GM12878 (cell line): ENCODE measurements around the gene TRIM8. TPM values are rescaled to one million over a fixed set of nuclear protein-coding genes. Genes with fewer than 3 reads are reported as not detected.

Experiments used
- ATAC-seq: fragments of 200-7000 bp; cut with Tn5 transposase; 3 replicates; pipeline ENCODE4 v1.9.1; 2020; ENCODE audit warnings: mild to moderate bottlenecking, moderate library complexity
- BruUV-seq: library from RNA; stranded (reverse); fragments of 400-500 nt; replicated peaks from 2 replicates; lab custom pipeline; 2021; lab: Mats Ljungman, UMichigan
- CTCF ChIA-PET: fragments of 300-600 bp; sonication (Branson Sonifier 250); formaldehyde crosslinking; extraction: SDS; loops from one replicate; lab custom pipeline; 2021; ENCODE audit warnings: inconsistent platforms; lab: Yijun Ruan, JAX
- POLR2A ChIA-PET: fragments of 350-600 bp; formaldehyde crosslinking; extraction: SDS; loops from one replicate; lab custom pipeline; 2021; ENCODE audit warnings: inconsistent platforms; lab: Charles Lee
- RAD21 ChIA-PET: fragments of 300-600 bp; sonication (Branson Sonifier 250); formaldehyde crosslinking; loops from one replicate; lab custom pipeline; 2023; ENCODE audit warnings: antibody characterized with exemption; ENCODE audit not compliant: unreplicated experiment; lab: Charles Lee
- SMC1A ChIA-PET: fragments of 300-600 bp; sonication (Branson Sonifier 250); formaldehyde crosslinking; loops from one replicate; lab custom pipeline; 2023; ENCODE audit not compliant: unreplicated experiment, uncharacterized antibody; lab: Charles Lee
- DNase-seq: peaks from one replicate; pipeline ENCODE4 v3.0.0-alpha.2; 2011; ENCODE audit warnings: low read depth, low spot score
- FAIRE-seq: peaks from 3 replicates; lab custom pipeline; 2011; peaks lifted over from hg19 to GRCh38; lab: Jason Lieb, UNC
- H2AFZ ChIP-seq: 2 replicates; pipeline ENCODE4 v1.6.0; 2011; ENCODE audit warnings: low read depth, low read length, control low read depth; ENCODE audit not compliant: control insufficient read depth
- H3K27ac ChIP-seq: 2 replicates; pipeline ENCODE4 v1.5.1; 2011; ENCODE audit warnings: control low read depth; ENCODE audit not compliant: control insufficient read depth, insufficient read depth
- H3K27me3 ChIP-seq, 2 experiments: replicated peaks in 1 of 2; 2 replicates each; pipeline versions ENCODE4 v1.6.0 to v1.6.1; 2011; ENCODE audit warnings: low read length in 1 of 2; ENCODE audit not compliant: control insufficient read depth in 2 of 2, insufficient read depth in 2 of 2
- H3K36me3 ChIP-seq, 2 experiments: 2 replicates each; pipeline ENCODE4 v1.5.1; 2011; ENCODE audit warnings: low read length in 1 of 2; ENCODE audit not compliant: control insufficient read depth in 2 of 2, insufficient read depth in 2 of 2
- H3K4me1 ChIP-seq: 2 replicates; pipeline ENCODE4 v1.6.1; 2011; ENCODE audit warnings: mild to moderate bottlenecking, low read length, moderate library complexity, mixed read lengths; ENCODE audit not compliant: control insufficient read depth, insufficient read depth
- H3K4me2 ChIP-seq: 2 replicates; pipeline ENCODE4 v1.6.0; 2011; ENCODE audit warnings: control low read depth; ENCODE audit not compliant: control insufficient read depth, insufficient read depth
- H3K4me3 ChIP-seq: fragments of 200-600 bp; sonication (generic); 2 replicates; pipeline ENCODE4 v1.5.1; 2016
- H3K79me2 ChIP-seq: 2 replicates; pipeline ENCODE4 v1.6.0; 2011; ENCODE audit warnings: low read length; ENCODE audit not compliant: control insufficient read depth, insufficient read depth
- H3K9ac ChIP-seq: 2 replicates; pipeline ENCODE4 v1.8.0; 2011; ENCODE audit warnings: low read length, control low read depth, mixed read lengths; ENCODE audit not compliant: control insufficient read depth, insufficient read depth
- H3K9me3 ChIP-seq: replicated peaks from 3 replicates; pipeline ENCODE4 v1.5.1; 2011; ENCODE audit warnings: mild to moderate bottlenecking, low read length; ENCODE audit not compliant: control insufficient read depth, insufficient read depth
- H4K20me1 ChIP-seq: 2 replicates; pipeline ENCODE4 v1.6.0; 2011; ENCODE audit not compliant: control insufficient read depth, insufficient read depth
- BACH1 ChIP-seq: fragments of 450-650 bp; IDR thresholded peaks from 2 replicates; pipeline ENCODE4 v1.6.1; 2017; ENCODE audit warnings: mild to moderate bottlenecking, borderline replicate concordance
- CTCF ChIP-seq, 3 experiments: IDR thresholded peaks in 2 of 3; conservative IDR thresholded peaks in 1 of 3; 2 replicates each; pipeline ENCODE4 v1.5.1; 2011; ENCODE audit warnings: low read depth in 3 of 3, low read length in 3 of 3, mild to moderate bottlenecking in 3 of 3, control low read depth in 2 of 3, moderate library complexity in 2 of 3, inconsistent platforms in 1 of 3, mixed read lengths in 1 of 3; ENCODE audit not compliant: control insufficient read depth in 2 of 3, insufficient read depth in 1 of 3; ENCODE audit errors: extremely low read depth in 1 of 3
- ELK1 ChIP-seq: IDR thresholded peaks from 2 replicates; pipeline ENCODE4 v1.6.1; 2012; ENCODE audit warnings: low read depth, low read length, improper control_type of control experiment
- HCFC1 ChIP-seq: fragments of 150-350 bp; IDR thresholded peaks from 2 replicates; pipeline ENCODE4 v1.6.1; 2014; ENCODE audit warnings: low read length
- IRF5 ChIP-seq: fragments of 450-650 bp; IDR thresholded peaks from 2 replicates; pipeline ENCODE4 v1.6.1; 2017; ENCODE audit warnings: borderline replicate concordance
- MLLT1 ChIP-seq: fragments of 450-650 bp; IDR thresholded peaks from 2 replicates; pipeline ENCODE4 v1.6.1; 2016; ENCODE audit warnings: mild to moderate bottlenecking
- NR2F1 ChIP-seq: fragments of 450-650 bp; conservative IDR thresholded peaks from 2 replicates; pipeline ENCODE4 v1.6.1; 2017; ENCODE audit warnings: mild to moderate bottlenecking
- REST ChIP-seq: IDR thresholded peaks from 2 replicates; pipeline ENCODE4 v1.6.1; 2012; ENCODE audit warnings: mild to moderate bottlenecking, low read depth, low read length
- SIX5 ChIP-seq: IDR thresholded peaks from 2 replicates; pipeline ENCODE4 v1.6.1; 2011; ENCODE audit warnings: mild to moderate bottlenecking, low read depth, low read length, moderate library complexity; ENCODE audit not compliant: severe bottlenecking
- WGBS: methylation state at CpG from one replicate; pipeline ENCODE4 v1.1.6; 2016; ENCODE audit warnings: low lambda C conversion rate; ENCODE audit not compliant: insufficient replicate concordance, insufficient coverage; ENCODE audit errors: missing lambda C conversion rate; 5-methylcytosine and 5-hydroxymethylcytosine counted together
- in situ Hi-C: fragments of 300-500 bp; cut with MboI; formaldehyde crosslinking; loops from 9 replicates; pipeline ENCODE4 v1.14.3; 2018; ENCODE audit warnings: mixed read lengths
- intact Hi-C: fragments of 100-400 bp; cut with micrococcal nuclease; formaldehyde crosslinking; loops from one replicate; pipeline ENCODE4 v1.14.2; 2022; ENCODE audit not compliant: unreplicated experiment
- polyA plus RNA-seq, 11 experiments: library from polyadenylated mRNA; depleted of rRNA in 4 of 11; unstranded in 6 of 11; stranded (reverse) in 5 of 11; fragments of >200 nt; fragmentation: Nextera tagmentation in 4 of 11; fragmentation: Illumina TruSeq in 1 of 11; extraction: Ambion mirVana in 4 of 11; extraction: Trizol in 1 of 11; gene quantifications; 1 replicate in 1 of 11; 2 replicates in 10 of 11; pipeline versions ENCODE4 v1.2.1 to v1.2.3, GENCODE V29; 2011 to 2016; ENCODE audit warnings: inconsistent platforms in 2 of 11, missing spikeins in 2 of 11, low read depth in 1 of 11
- total RNA-seq, 4 experiments: library from RNA; depleted of rRNA in 3 of 4; stranded (reverse); fragments of >200 nt in 3 of 4; fragmentation: Illumina TruSeq in 1 of 4; extraction: Trizol in 1 of 4; gene quantifications; 2 replicates each; pipeline versions ENCODE4 v1.2.1 to v1.2.3, GENCODE V29; 2013 to 2021

TRIM8 gene
- total and polyA plus RNA-seq, 10 of the 15 experiments (the other 5 are each of a cell fraction or from before 2014, with no cell fraction given), result 7.9 to 53.2 (median 24.6) TPM

GRCh38 chr10:102639537-102639936 is 4.7 kb upstream of the TRIM8 start (continued):
- TF ChIP-seq CTCF (IDR thresholded peaks at IDR 0.05 in 2 of 3, conservative IDR thresholded peaks at IDR 0.05 in 1 of 3; ENCODE audit: control insufficient read depth in 2 of 3, extremely low read depth in 1 of 3, insufficient read depth in 1 of 3, low read depth in 3 of 3, low read length in 3 of 3), result no peak
- no peak for TF ChIP-seq BACH1
- TF ChIP-seq NR2F1, result no peak
- no peak for TF ChIP-seq ELK1
- TF ChIP-seq IRF5, result no peak
- TF ChIP-seq, all 136 proteins: peak for 0

- DNase-seq, result no peak
- H3K4me3 ChIP-seq, result peak overlapping the region; percentile 70
- no peaks in the 10 kb centered on the region for H3K36me3 ChIP-seq
- POLR2A ChIA-PET, result interaction anchor here (0.9 to 3.6 kb wide), 13 partner anchors 10 to 246 kb away, joined by 3 to 38 read pairs (median 4); partner anchors contain the start of genes ACTR1A, ARL3, NFKB2 and SFXN2
- no peak for FAIRE-seq
- peak overlapping the region; percentile 65; the same call in 1 of the 2 replicates for H3K27ac ChIP-seq
- peak overlapping the region; percentile 95; the same call in 1 of the 2 replicates for H2AFZ ChIP-seq
- RAD21 ChIA-PET, result interaction anchor here (0.6 to 2.1 kb wide), 11 partner anchors 10 to 746 kb away, joined by 3 to 11 read pairs (median 6); partner anchors contain the start of genes ARL3 and SFXN2
- no peaks in the 10 kb centered on the region for H4K20me1 ChIP-seq
- H3K4me1 ChIP-seq, result no peaks in the 10 kb centered on the region; the same call in 1 of the 2 replicates
- H3K9ac ChIP-seq, result peak overlapping the region; percentile 61; the same call in 1 of the 2 replicates
- no peaks in the 10 kb centered on the region for H3K27me3 ChIP-seq
- H3K9me3 ChIP-seq, result no peaks in the 10 kb centered on the region
- SMC1A ChIA-PET, result interaction anchor here (0.7 to 2.2 kb wide), 5 partner anchors 34 to 221 kb away, joined by 3 to 6 read pairs (median 4); partner anchors contain the start of gene FBXL15
- ATAC-seq, result no peak
- intact Hi-C loops, result loop anchor here (10.0 kb wide), 2 partner anchors 247 to 553 kb away; partner anchors contain the start of genes NFKB2 and NT5C2
- peak overlapping the region; percentile 76 for H3K4me2 ChIP-seq
- TSS peak; percentile 88 for BruUV-seq
- peaks cover 40% of the 10 kb centered on the region for H3K79me2 ChIP-seq
- 32% methylated on average over 7 of the region's 7 CpGs for WGBS
- CTCF ChIA-PET, result interaction anchor here (1.1 to 1.8 kb wide), 5 partner anchors 26 to 72 kb away, joined by 3 to 9 read pairs (median 4); no protein-coding TSS in a partner anchor
- in situ Hi-C loops, result no loop called here
- TF ChIP-seq MLLT1 (no peak), SIX5 (no peak), ELK1 (no peak), NR2F1 (no peak), REST (no peak), HCFC1 (no peak)
These were observed 2.9 kb upstream of the TRIM8 start for GRCh38 chr10:102641402-102641801.
